ENCODE data around the gene PRDX5.
"Not testable (repeated sequence)": the region's sequence is repeated elsewhere in the genome, so short reads cannot be mapped to it uniquely, and the experiment has no call there.

PRDX5 gene

GRCh38 chr11:64323984-64324383 is 6.1 kb downstream of the PRDX5 start:
- not testable (repeated sequence) for H3K9ac ChIP-seq (ENCODE audit: low read length in 5 of 5); H3K27ac ChIP-seq (ENCODE audit: low read depth, low read length); H3K4me3 ChIP-seq (ENCODE audit: low read depth in 1 of 5, low read length in 5 of 5); H3K27me3 ChIP-seq (ENCODE audit: control insufficient read depth in 5 of 5, insufficient read depth in 4 of 5, low read length in 5 of 5); H3K9me3 ChIP-seq (ENCODE audit: control insufficient read depth in 5 of 5, low read length in 5 of 5)
- H3K36me3 ChIP-seq (ENCODE audit: control insufficient read depth in 5 of 5, insufficient read depth in 5 of 5, low read length in 5 of 5), result peaks cover 0 to 35% (median 24%) of the 10 kb centered on the region in 5 donors
- peaks cover 0 to 12% (median 9%) of the 10 kb centered on the region in 5 donors for H3K4me1 ChIP-seq (ENCODE audit: control insufficient read depth in 5 of 5, insufficient read depth in 5 of 5, low read length in 5 of 5)

GRCh38 chr11:64324692-64325469 is 7.0 kb downstream of the PRDX5 start:
- Histone ChIP-seq H3K27ac (ENCODE audit: low read depth, low read length) (no peak overlapping the region), H3K27me3 (ENCODE audit: control insufficient read depth in 5 of 5, insufficient read depth in 4 of 5, low read length in 5 of 5) (no peaks in the 10 kb centered on the region), H3K9ac (ENCODE audit: low read length in 5 of 5) (no peak overlapping the region), H3K9me3 (ENCODE audit: control insufficient read depth in 5 of 5, low read length in 5 of 5) (no peaks in the 10 kb centered on the region), H3K4me3 (ENCODE audit: low read depth in 1 of 5, low read length in 5 of 5) (no peak overlapping the region), H3K4me1 (ENCODE audit: control insufficient read depth in 5 of 5, insufficient read depth in 5 of 5, low read length in 5 of 5) (peaks cover 7 to 12% (median 11%) of the 10 kb centered on the region in 5 donors), H3K36me3 (ENCODE audit: control insufficient read depth in 5 of 5, insufficient read depth in 5 of 5, low read length in 5 of 5) (peaks cover 0 to 35% (median 24%) of the 10 kb centered on the region in 5 donors)

GRCh38 chr11:64327375-64327774 is 9.5 kb downstream of the PRDX5 start:
- Histone ChIP-seq H3K27ac (ENCODE audit: low read depth, low read length) (no peak overlapping the region), H3K9ac (ENCODE audit: low read length in 5 of 5) (no peak overlapping the region), H3K4me1 (ENCODE audit: control insufficient read depth in 5 of 5, insufficient read depth in 5 of 5, low read length in 5 of 5) (peaks cover 9 to 28% (median 21%) of the 10 kb centered on the region in 5 donors)

DNA sequence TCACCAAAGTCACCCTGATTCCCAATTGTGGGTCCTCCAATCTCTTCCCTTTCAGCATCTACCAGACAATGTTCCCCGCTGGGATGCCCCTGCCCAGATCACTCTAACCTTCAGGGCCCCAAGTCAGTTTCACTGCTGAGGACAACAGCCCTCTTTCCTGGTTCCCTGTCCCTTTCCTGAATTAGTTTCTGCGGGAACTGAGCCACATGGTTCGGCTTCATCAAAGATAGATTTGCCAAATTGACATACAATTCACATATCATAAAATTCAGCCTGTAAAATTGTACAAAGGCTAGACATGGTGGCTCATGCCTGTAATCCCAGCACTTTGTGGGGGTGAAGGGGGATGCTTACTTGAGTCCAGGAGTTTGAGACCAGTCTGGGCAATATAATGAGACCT is 10.1 kb downstream of the PRDX5 start:
- no peak overlapping the region for H3K4me3 ChIP-seq (ENCODE audit: low read depth in 1 of 5, low read length in 5 of 5)
- H3K27ac ChIP-seq (ENCODE audit: low read depth, low read length), result no peak overlapping the region
- no peaks in the 10 kb centered on the region for H3K9me3 ChIP-seq (ENCODE audit: control insufficient read depth in 5 of 5, low read length in 5 of 5)
- H3K27me3 ChIP-seq (ENCODE audit: control insufficient read depth in 5 of 5, insufficient read depth in 4 of 5, low read length in 5 of 5), result peaks cover 0 to 2% (median 0%) of the 10 kb centered on the region in 5 donors
- H3K4me1 ChIP-seq (ENCODE audit: control insufficient read depth in 5 of 5, insufficient read depth in 5 of 5, low read length in 5 of 5), result peaks cover 9 to 28% (median 21%) of the 10 kb centered on the region in 5 donors
- H3K9ac ChIP-seq (ENCODE audit: low read length in 5 of 5), result no peak overlapping the region
- peaks cover 0 to 9% (median 0%) of the 10 kb centered on the region in 5 donors for H3K36me3 ChIP-seq (ENCODE audit: control insufficient read depth in 5 of 5, insufficient read depth in 5 of 5, low read length in 5 of 5)

More at GRCh38 chr11:64327375-64327774, 9.5 kb downstream of the PRDX5 start:
- peaks cover 0 to 15% (median 6%) of the 10 kb centered on the region in 5 donors for H3K36me3 ChIP-seq (ENCODE audit: control insufficient read depth in 5 of 5, insufficient read depth in 5 of 5, low read length in 5 of 5)
- H3K9me3 ChIP-seq (ENCODE audit: control insufficient read depth in 5 of 5, low read length in 5 of 5), result no peaks in the 10 kb centered on the region
- peaks cover 0 to 2% (median 0%) of the 10 kb centered on the region in 5 donors for H3K27me3 ChIP-seq (ENCODE audit: control insufficient read depth in 5 of 5, insufficient read depth in 4 of 5, low read length in 5 of 5)
- H3K4me3 ChIP-seq (ENCODE audit: low read depth in 1 of 5, low read length in 5 of 5), result no peak overlapping the region

DNA sequence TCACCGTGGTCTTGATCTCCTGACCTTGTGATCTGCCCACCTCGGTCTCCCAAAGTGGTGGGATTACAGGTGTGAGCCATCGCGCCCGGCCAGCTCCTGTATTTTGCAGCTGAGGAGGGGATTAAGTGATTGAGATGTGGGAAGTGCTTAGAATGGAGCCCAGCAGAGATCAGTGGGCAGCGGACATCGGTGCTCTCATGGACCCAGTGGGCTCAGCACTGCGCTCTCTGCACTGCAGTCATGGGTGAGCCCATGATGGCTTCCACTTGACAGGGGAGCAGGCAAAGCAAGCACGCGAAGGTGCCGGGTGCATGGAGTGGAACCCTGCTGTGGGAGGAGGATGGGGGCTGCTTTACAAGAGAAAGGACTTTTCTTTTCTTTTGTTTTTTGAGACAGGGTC is 13.0 kb downstream of the PRDX5 start:
- H3K27ac ChIP-seq (ENCODE audit: low read depth, low read length), result no peak overlapping the region
- H3K27me3 ChIP-seq (ENCODE audit: control insufficient read depth in 5 of 5, insufficient read depth in 4 of 5, low read length in 5 of 5), result peaks cover 0 to 2% (median 0%) of the 10 kb centered on the region in 5 donors
- no peak overlapping the region for H3K4me3 ChIP-seq (ENCODE audit: low read depth in 1 of 5, low read length in 5 of 5)
- no peaks in the 10 kb centered on the region for H3K9me3 ChIP-seq (ENCODE audit: control insufficient read depth in 5 of 5, low read length in 5 of 5)
- H3K9ac ChIP-seq (ENCODE audit: low read length in 5 of 5), result no peak overlapping the region
- peaks cover 9 to 28% (median 21%) of the 10 kb centered on the region in 5 donors for H3K4me1 ChIP-seq (ENCODE audit: control insufficient read depth in 5 of 5, insufficient read depth in 5 of 5, low read length in 5 of 5)
- no peaks in the 10 kb centered on the region for H3K36me3 ChIP-seq (ENCODE audit: control insufficient read depth in 5 of 5, insufficient read depth in 5 of 5, low read length in 5 of 5)

GRCh38 chr11:64331569-64332371 is 13.8 kb downstream of the PRDX5 start:
- H3K9me3 ChIP-seq (ENCODE audit: control insufficient read depth in 5 of 5, low read length in 5 of 5), result no peaks in the 10 kb centered on the region
- no peaks in the 10 kb centered on the region for H3K36me3 ChIP-seq (ENCODE audit: control insufficient read depth in 5 of 5, insufficient read depth in 5 of 5, low read length in 5 of 5)
- H3K4me1 ChIP-seq (ENCODE audit: control insufficient read depth in 5 of 5, insufficient read depth in 5 of 5, low read length in 5 of 5), result peaks cover 9 to 28% (median 21%) of the 10 kb centered on the region in 5 donors
- no peak overlapping the region for H3K9ac ChIP-seq (ENCODE audit: low read length in 5 of 5)
- no peak overlapping the region for H3K27ac ChIP-seq (ENCODE audit: low read depth, low read length)
- H3K27me3 ChIP-seq (ENCODE audit: control insufficient read depth in 5 of 5, insufficient read depth in 4 of 5, low read length in 5 of 5), result peaks cover 0 to 2% (median 0%) of the 10 kb centered on the region in 5 donors
- no peak overlapping the region for H3K4me3 ChIP-seq (ENCODE audit: low read depth in 1 of 5, low read length in 5 of 5)

GRCh38 chr11:64333556-64333955 is 15.6 kb downstream of the PRDX5 start:
- Histone ChIP-seq H3K9me3 (ENCODE audit: control insufficient read depth in 5 of 5, low read length in 5 of 5) (no peaks in the 10 kb centered on the region), H3K4me3 (ENCODE audit: low read depth in 1 of 5, low read length in 5 of 5) (no peak overlapping the region), H3K9ac (ENCODE audit: low read length in 5 of 5) (no peak overlapping the region), H3K36me3 (ENCODE audit: control insufficient read depth in 5 of 5, insufficient read depth in 5 of 5, low read length in 5 of 5) (no peaks in the 10 kb centered on the region), H3K27ac (ENCODE audit: low read depth, low read length) (no peak overlapping the region), H3K4me1 (ENCODE audit: control insufficient read depth in 5 of 5, insufficient read depth in 5 of 5, low read length in 5 of 5) (peaks cover 9 to 28% (median 21%) of the 10 kb centered on the region in 5 donors), H3K27me3 (ENCODE audit: control insufficient read depth in 5 of 5, insufficient read depth in 4 of 5, low read length in 5 of 5) (peaks cover 0 to 2% (median 0%) of the 10 kb centered on the region in 5 donors)

DNA sequence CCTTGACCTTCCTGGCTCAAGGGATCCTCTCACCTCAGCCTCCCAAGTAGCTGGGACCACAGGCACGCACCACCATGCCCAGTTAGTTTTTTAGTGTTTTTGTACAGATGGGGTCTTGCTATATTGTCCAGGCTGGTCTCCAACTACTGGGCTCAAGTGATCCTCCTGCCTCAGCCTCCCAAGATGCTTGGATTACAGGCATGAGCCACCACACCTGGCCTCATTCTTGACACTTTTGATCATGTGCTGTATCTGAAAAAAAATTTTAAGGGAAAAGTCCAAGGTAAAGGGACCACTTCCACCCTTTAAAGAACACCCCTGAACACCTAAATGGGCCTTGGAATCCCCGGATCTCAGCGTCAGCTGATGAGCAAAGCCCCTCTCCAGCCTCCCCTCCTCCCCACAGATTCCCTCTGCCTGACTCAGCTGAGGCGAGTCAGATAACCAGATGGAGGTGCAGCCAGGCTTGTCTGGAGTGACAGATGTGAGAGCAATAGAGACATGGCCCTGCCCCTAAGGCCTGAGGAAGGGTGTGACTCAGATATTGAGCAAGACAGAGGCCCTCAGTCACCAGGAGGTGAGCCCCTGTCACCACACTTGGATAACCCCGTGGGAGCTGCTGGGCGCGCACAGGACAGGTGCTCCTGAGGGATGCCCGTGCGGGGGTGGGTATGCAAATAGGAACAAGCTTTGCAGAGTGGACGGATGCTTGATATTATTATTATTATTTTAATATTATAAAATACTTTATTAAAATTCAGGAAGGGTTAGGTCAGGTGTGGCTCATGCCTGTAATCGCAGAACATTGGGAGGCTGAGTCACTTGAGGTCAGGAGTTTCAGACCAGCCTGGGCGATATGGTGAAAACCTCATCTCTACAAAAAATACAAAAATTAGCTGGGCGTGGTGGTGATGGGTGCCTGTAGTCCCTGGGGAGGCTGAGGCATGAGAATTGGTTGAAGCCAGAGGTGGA is 17.1 kb downstream of the PRDX5 start:
- no peak overlapping the region for H3K9ac ChIP-seq (ENCODE audit: low read length in 5 of 5)
- no peaks in the 10 kb centered on the region for H3K9me3 ChIP-seq (ENCODE audit: control insufficient read depth in 5 of 5, low read length in 5 of 5)
- H3K4me1 ChIP-seq (ENCODE audit: control insufficient read depth in 5 of 5, insufficient read depth in 5 of 5, low read length in 5 of 5), result peaks cover 2 to 21% (median 9%) of the 10 kb centered on the region in 5 donors
- peaks cover 0 to 2% (median 0%) of the 10 kb centered on the region in 5 donors for H3K27me3 ChIP-seq (ENCODE audit: control insufficient read depth in 5 of 5, insufficient read depth in 4 of 5, low read length in 5 of 5)
- no peak overlapping the region for H3K4me3 ChIP-seq (ENCODE audit: low read depth in 1 of 5, low read length in 5 of 5)
- H3K27ac ChIP-seq (ENCODE audit: low read depth, low read length), result no peak overlapping the region
- no peaks in the 10 kb centered on the region for H3K36me3 ChIP-seq (ENCODE audit: control insufficient read depth in 5 of 5, insufficient read depth in 5 of 5, low read length in 5 of 5)

DNA sequence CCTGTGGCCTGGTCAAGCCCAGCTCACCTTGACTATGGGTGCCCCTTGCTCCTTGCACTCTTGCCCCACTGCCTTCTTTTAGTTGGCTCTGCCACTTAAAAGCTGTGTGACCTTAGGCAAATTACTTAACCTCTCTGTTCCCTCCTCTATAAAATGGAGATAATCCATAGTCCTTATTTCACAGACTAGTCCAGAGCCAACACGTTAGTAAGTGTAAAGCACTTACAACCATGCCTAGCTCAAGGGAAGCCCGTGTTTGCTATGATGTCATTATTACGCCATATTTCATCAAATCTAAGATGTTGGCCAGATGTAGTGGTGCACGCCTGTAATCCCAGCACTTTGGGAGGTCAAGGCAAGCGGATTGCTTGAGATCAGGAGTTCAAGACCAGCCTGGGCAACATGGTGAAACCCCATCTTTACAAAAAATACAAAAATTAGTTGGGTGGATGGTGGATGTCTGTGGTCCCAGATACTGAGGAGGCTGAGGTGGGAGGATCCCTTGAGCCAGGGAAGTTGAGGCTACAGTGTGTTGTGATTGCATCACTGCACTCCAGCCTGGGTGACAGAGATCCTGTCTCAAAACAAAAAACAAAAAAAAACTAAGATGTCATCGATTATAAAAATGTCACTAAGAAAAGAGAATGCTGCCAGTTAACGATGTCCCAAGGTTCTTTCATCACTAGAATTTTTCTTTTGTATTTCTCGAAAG is 19.8 kb downstream of the PRDX5 start:
- no peak overlapping the region for H3K9ac ChIP-seq (ENCODE audit: low read length in 5 of 5)
- H3K4me1 ChIP-seq (ENCODE audit: control insufficient read depth in 5 of 5, insufficient read depth in 5 of 5, low read length in 5 of 5), result peaks cover 0 to 25% (median 18%) of the 10 kb centered on the region in 5 donors
- no peak overlapping the region for H3K27ac ChIP-seq (ENCODE audit: low read depth, low read length)
- no peaks in the 10 kb centered on the region for H3K36me3 ChIP-seq (ENCODE audit: control insufficient read depth in 5 of 5, insufficient read depth in 5 of 5, low read length in 5 of 5)
- no peak overlapping the region for H3K4me3 ChIP-seq (ENCODE audit: low read depth in 1 of 5, low read length in 5 of 5)
- no peaks in the 10 kb centered on the region for H3K9me3 ChIP-seq (ENCODE audit: control insufficient read depth in 5 of 5, low read length in 5 of 5)
- H3K27me3 ChIP-seq (ENCODE audit: control insufficient read depth in 5 of 5, insufficient read depth in 4 of 5, low read length in 5 of 5), result no peaks in the 10 kb centered on the region
